ENCODE measurements around the gene USP1. TPM values are rescaled to one million over a fixed set of nuclear protein-coding genes. Genes with fewer than 3 reads are reported as not detected.

Gene USP1
- total RNA-seq, 1 experiment from 2014 or later, result 64.6 TPM

DNA sequence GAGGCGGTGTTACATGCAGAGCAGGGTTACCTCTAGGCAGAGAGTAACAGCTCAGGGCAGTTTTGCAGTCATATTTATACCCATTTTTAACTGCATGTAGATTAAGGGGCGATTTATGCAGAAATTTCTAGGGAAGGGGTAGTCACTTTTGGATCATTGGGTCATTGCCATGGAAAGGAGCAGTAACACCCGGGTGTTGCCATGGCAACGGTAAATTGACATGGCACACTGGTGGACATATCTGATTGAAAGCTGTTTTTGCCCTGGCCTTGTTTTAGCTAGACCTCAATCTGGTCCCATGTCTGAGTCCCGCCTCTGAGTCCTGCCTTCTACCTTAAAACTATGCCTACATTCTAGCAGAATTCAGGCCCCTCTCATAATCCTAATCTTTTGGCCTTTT lies 11.8 kb upstream of the USP1 start:
- H3K23me2 ChIP-seq (ENCODE audit: insufficient read length, low read depth, low read length, poor library complexity, severe bottlenecking), result no peaks in the 10 kb centered on the region
- no peaks in the 10 kb centered on the region for H3K9me3 ChIP-seq (ENCODE audit: control insufficient read depth, low read depth, low read length)
- no peak overlapping the region for H2BK15ac ChIP-seq (ENCODE audit: low read depth, low read length)
- no peak overlapping the region for H4K8ac ChIP-seq (replicated peaks; ENCODE audit: insufficient read length, low read depth, low read length)
- H3K14ac ChIP-seq (ENCODE audit: insufficient read depth, low read length), result no peak overlapping the region
- no peak overlapping the region for H2BK20ac ChIP-seq (ENCODE audit: low read depth, low read length, poor library complexity, severe bottlenecking)
- no peak overlapping the region for H4K5ac ChIP-seq (ENCODE audit: insufficient read length, low read depth, low read length)
- no peak overlapping the region for H2AK5ac ChIP-seq (ENCODE audit: insufficient read length, low read length)
- no peak overlapping the region for H3K23ac ChIP-seq (ENCODE audit: insufficient read length, low read depth, low read length)
- no CpG with 5 or more reads among the region's 5 CpGs for WGBS (ENCODE audit: extremely low coverage, insufficient read length, low lambda C conversion rate)
- no peak overlapping the region for H3K9ac ChIP-seq (ENCODE audit: extremely low read depth, insufficient read length, low read length)
- H4K91ac ChIP-seq (ENCODE audit: insufficient read length, low read depth, low read length), result no peak overlapping the region
- no peak for DNase-seq
- no peaks in the 10 kb centered on the region for H4K20me1 ChIP-seq (ENCODE audit: control insufficient read depth, insufficient read depth, insufficient read length)
- H3K79me2 ChIP-seq (ENCODE audit: insufficient read depth, low read length), result no peaks in the 10 kb centered on the region
- H2BK5ac ChIP-seq (ENCODE audit: insufficient read length, low read length), result no peak overlapping the region
- Mint-ChIP-seq H3K4me1 (0 out of 4 replicates have a peak, but pooled peaks cover 3 to 4% of the 10 kb centered on the region in 2 experiments), H3K27ac (no peak overlapping the region), H3K27me3 (ENCODE audit: low read depth) (no peaks in the 10 kb centered on the region; the same call in 1 of the 2 replicates), H3K4me3 (no peak overlapping the region), H3K36me3 (ENCODE audit: insufficient read depth in 1 of 3, low read depth in 3 of 3) (no peaks in the 10 kb centered on the region), H3K9me3 (no peaks in the 10 kb centered on the region)
- H3T11ph ChIP-seq (ENCODE audit: low read length), result no peak overlapping the region
- no peak overlapping the region for H2BK12ac ChIP-seq (ENCODE audit: insufficient read length, low read depth, low read length)
- no peak overlapping the region for H3K4ac ChIP-seq (ENCODE audit: low read depth, low read length)
- no peaks in the 10 kb centered on the region for H3K4me1 ChIP-seq (ENCODE audit: insufficient read depth, low read length)
- H2BK120ac ChIP-seq (ENCODE audit: low read depth, low read length, poor library complexity, severe bottlenecking), result no peak overlapping the region
- no peak overlapping the region for H3K27ac ChIP-seq (ENCODE audit: insufficient read length, low read depth, low read length)
- TF ChIP-seq, protein P1, sequence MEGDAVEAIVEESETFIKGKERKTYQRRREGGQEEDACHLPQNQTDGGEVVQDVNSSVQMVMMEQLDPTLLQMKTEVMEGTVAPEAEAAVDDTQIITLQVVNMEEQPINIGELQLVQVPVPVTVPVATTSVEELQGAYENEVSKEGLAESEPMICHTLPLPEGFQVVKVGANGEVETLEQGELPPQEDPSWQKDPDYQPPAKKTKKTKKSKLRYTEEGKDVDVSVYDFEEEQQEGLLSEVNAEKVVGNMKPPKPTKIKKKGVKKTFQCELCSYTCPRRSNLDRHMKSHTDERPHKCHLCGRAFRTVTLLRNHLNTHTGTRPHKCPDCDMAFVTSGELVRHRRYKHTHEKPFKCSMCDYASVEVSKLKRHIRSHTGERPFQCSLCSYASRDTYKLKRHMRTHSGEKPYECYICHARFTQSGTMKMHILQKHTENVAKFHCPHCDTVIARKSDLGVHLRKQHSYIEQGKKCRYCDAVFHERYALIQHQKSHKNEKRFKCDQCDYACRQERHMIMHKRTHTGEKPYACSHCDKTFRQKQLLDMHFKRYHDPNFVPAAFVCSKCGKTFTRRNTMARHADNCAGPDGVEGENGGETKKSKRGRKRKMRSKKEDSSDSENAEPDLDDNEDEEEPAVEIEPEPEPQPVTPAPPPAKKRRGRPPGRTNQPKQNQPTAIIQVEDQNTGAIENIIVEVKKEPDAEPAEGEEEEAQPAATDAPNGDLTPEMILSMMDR (conservative IDR thresholded peaks at IDR 0.05), result no peak
- H3K27me3 ChIP-seq (ENCODE audit: insufficient read depth, low read length), result no peaks in the 10 kb centered on the region
- H3K79me1 ChIP-seq (ENCODE audit: insufficient read depth, low read depth, low read length, poor library complexity, severe bottlenecking), result no peaks in the 10 kb centered on the region
- no peak overlapping the region for H3K4me2 ChIP-seq (ENCODE audit: insufficient read depth, insufficient read length, low read length)
- H2AFZ ChIP-seq (ENCODE audit: low read length), result no peak overlapping the region
- no peak overlapping the region for H3K56ac ChIP-seq (ENCODE audit: insufficient read length, low read depth, low read length)
- no peak overlapping the region for H3K18ac ChIP-seq (ENCODE audit: insufficient read length, low read depth, low read length)

Measured in H9 (cell line).